GM23338 (cell line): ENCODE data around the gene FBXO9. TPM values are rescaled to one million over a fixed set of nuclear protein-coding genes. Genes with fewer than 3 reads are reported as not detected.

Source experiments
- ATAC-seq: fragments of 200-7000 bp; cut with Tn5 transposase; 3 replicates; pipeline ENCODE4 v1.9.1; 2020
- DNase-seq: peaks from one replicate; pipeline ENCODE4 v3.0.0-alpha.2; 2015; ENCODE audit warnings: low spot score
- H2AFZ ChIP-seq: fragments of 200-600 bp; sonication (generic); 2 replicates; pipeline ENCODE4 v1.8.0; 2016; ENCODE audit warnings: antibody characterized with exemption, mild to moderate bottlenecking, moderate library complexity
- H3F3A ChIP-seq: fragments of 200-600 bp; sonication (generic); replicated peaks from 2 replicates; pipeline ENCODE4 v1.8.0; 2017; ENCODE audit warnings: antibody characterized with exemption, mixed run types, low read depth
- H3K27ac ChIP-seq: fragments of 200-600 bp; sonication (generic); 2 replicates; pipeline ENCODE4 v1.6.1; 2016; ENCODE audit warnings: low read depth
- H3K27me3 ChIP-seq: fragments of 200-600 bp; sonication (generic); 2 replicates; pipeline ENCODE4 v1.8.0; 2016; ENCODE audit warnings: mild to moderate bottlenecking, mixed run types, moderate library complexity; ENCODE audit not compliant: insufficient read depth
- H3K36me3 ChIP-seq: fragments of 200-600 bp; sonication (generic); 2 replicates; pipeline ENCODE4 v1.8.0; 2016; ENCODE audit warnings: mild to moderate bottlenecking; ENCODE audit not compliant: insufficient read depth
- H3K4me1 ChIP-seq: fragments of 200-600 bp; sonication (generic); 2 replicates; pipeline ENCODE4 v1.8.0; 2016; ENCODE audit warnings: mild to moderate bottlenecking, moderate library complexity; ENCODE audit not compliant: insufficient read depth
- H3K4me2 ChIP-seq: fragments of 200-600 bp; sonication (generic); 2 replicates; pipeline ENCODE4 v1.7.1; 2017; ENCODE audit warnings: mixed run types
- H3K4me3 ChIP-seq: fragments of 200-600 bp; sonication (generic); 2 replicates; pipeline ENCODE4 v1.6.1; 2016; ENCODE audit warnings: mixed run types
- H3K79me2 ChIP-seq: fragments of 200-600 bp; sonication (generic); replicated peaks from 2 replicates; pipeline ENCODE4 v1.8.0; 2017; ENCODE audit warnings: mild to moderate bottlenecking; ENCODE audit not compliant: insufficient read depth
- H3K9me2 ChIP-seq: fragments of 200-600 bp; sonication (generic); 2 replicates; pipeline ENCODE4 v1.8.0; 2017; ENCODE audit not compliant: insufficient read depth
- H4K20me1 ChIP-seq: fragments of 200-600 bp; sonication (generic); replicated peaks from 2 replicates; pipeline ENCODE4 v1.8.0; 2017; ENCODE audit warnings: mild to moderate bottlenecking; ENCODE audit not compliant: insufficient read depth
- H3K27ac Mint-ChIP-seq: 2 replicates; pipeline ENCODE4 v1.8.0; 2020; ENCODE audit warnings: inconsistent platforms, mild to moderate bottlenecking, moderate library complexity, mixed read lengths
- H3K27me3 Mint-ChIP-seq: 3 replicates; pipeline ENCODE4 v1.8.0; 2022; ENCODE audit warnings: low read depth, mild to moderate bottlenecking, moderate library complexity, mixed read lengths, inconsistent platforms; ENCODE audit not compliant: insufficient read depth, poor library complexity
- H3K36me3 Mint-ChIP-seq: 3 replicates; pipeline ENCODE4 v1.8.0; 2021; ENCODE audit warnings: low read depth, mild to moderate bottlenecking, inconsistent platforms, moderate library complexity, mixed read lengths
- H3K4me1 Mint-ChIP-seq: 3 replicates; pipeline ENCODE4 v1.8.0; 2020; ENCODE audit warnings: mild to moderate bottlenecking, inconsistent platforms, mixed read lengths
- H3K4me3 Mint-ChIP-seq: 3 replicates; pipeline ENCODE4 v1.8.0; 2021; ENCODE audit warnings: moderate library complexity, mild to moderate bottlenecking, inconsistent platforms, mixed read lengths
- H3K9me3 Mint-ChIP-seq: 3 replicates; pipeline ENCODE4 v1.8.0; 2020; ENCODE audit warnings: moderate library complexity, mild to moderate bottlenecking, inconsistent platforms, mixed read lengths
- CREB1 ChIP-seq: fragments of 250-450 bp; sonication (Bioruptor Pico); IDR thresholded peaks from 2 replicates; pipeline ENCODE4 v1.5.0; 2020; ENCODE audit warnings: low read depth, mild to moderate bottlenecking, moderate library complexity
- EZH2 ChIP-seq: fragments of 200-600 bp; sonication (generic); IDR thresholded peaks from one replicate; pipeline ENCODE4 v1.8.0; 2017; ENCODE audit warnings: antibody characterized with exemption, mild to moderate bottlenecking, low read depth; ENCODE audit not compliant: unreplicated experiment
- JUNB ChIP-seq: IDR thresholded peaks from one replicate; pipeline ENCODE4 v1.6.1; 2016; ENCODE audit warnings: antibody characterized with exemption; ENCODE audit not compliant: unreplicated experiment
- POLR2AphosphoS5 ChIP-seq: IDR thresholded peaks from 2 replicates; pipeline ENCODE4 v1.6.1; 2016; ENCODE audit warnings: antibody characterized with exemption, low read depth
- STAT1 ChIP-seq: IDR thresholded peaks from one replicate; pipeline ENCODE4 v1.6.1; 2016; ENCODE audit warnings: antibody characterized with exemption; ENCODE audit not compliant: unreplicated experiment
- ZNF114 ChIP-seq: fragments of 250-450 bp; sonication (Bioruptor Pico); IDR thresholded peaks from 2 replicates; pipeline ENCODE4 v1.5.0; 2020; ENCODE audit warnings: mild to moderate bottlenecking, moderate library complexity
- ZNF331 ChIP-seq: fragments of 250-450 bp; sonication (Bioruptor Pico); IDR thresholded peaks from 2 replicates; pipeline ENCODE4 v1.5.0; 2020; ENCODE audit warnings: low read depth, mild to moderate bottlenecking, moderate library complexity
- ZNF462 ChIP-seq: fragments of 250-450 bp; sonication (Bioruptor Pico); IDR thresholded peaks from 2 replicates; pipeline ENCODE4 v1.5.0; 2020; ENCODE audit warnings: mild to moderate bottlenecking, moderate library complexity
- polyA plus RNA-seq: library from polyadenylated mRNA; unstranded; fragments of >200 nt; fragmentation: Nextera tagmentation; extraction: Ambion mirVana; gene quantifications from 2 replicates; pipeline ENCODE4 v1.2.1, GENCODE V29; 2016
- total RNA-seq: library from RNA; depleted of rRNA; stranded (reverse); fragments of >200 nt; shearing (Covaris generic); gene quantifications from 2 replicates; pipeline ENCODE4 v1.2.3, GENCODE V29; 2014
- TF ChIP-seq, protein P1 (sequence below), 2 experiments: fragments of 200-600 bp in 1 of 2; sonication (generic) in 1 of 2; conservative IDR thresholded peaks; 2 replicates each; pipeline versions ENCODE4 v1.5.1 to v1.6.1; 2016 to 2017; ENCODE audit warnings: antibody characterized with exemption in 2 of 2, low read depth in 2 of 2, mild to moderate bottlenecking in 2 of 2, moderate library complexity in 1 of 2
- TF ChIP-seq, protein P2 (sequence below): IDR thresholded peaks from 2 replicates; pipeline ENCODE4 v1.6.1; 2016; ENCODE audit warnings: antibody characterized with exemption

The FBXO9 gene
- total and polyA plus RNA-seq, 2 experiments from 2014 or later, result 29.8 to 32.8 TPM

- TF ChIP-seq, protein P1, sequence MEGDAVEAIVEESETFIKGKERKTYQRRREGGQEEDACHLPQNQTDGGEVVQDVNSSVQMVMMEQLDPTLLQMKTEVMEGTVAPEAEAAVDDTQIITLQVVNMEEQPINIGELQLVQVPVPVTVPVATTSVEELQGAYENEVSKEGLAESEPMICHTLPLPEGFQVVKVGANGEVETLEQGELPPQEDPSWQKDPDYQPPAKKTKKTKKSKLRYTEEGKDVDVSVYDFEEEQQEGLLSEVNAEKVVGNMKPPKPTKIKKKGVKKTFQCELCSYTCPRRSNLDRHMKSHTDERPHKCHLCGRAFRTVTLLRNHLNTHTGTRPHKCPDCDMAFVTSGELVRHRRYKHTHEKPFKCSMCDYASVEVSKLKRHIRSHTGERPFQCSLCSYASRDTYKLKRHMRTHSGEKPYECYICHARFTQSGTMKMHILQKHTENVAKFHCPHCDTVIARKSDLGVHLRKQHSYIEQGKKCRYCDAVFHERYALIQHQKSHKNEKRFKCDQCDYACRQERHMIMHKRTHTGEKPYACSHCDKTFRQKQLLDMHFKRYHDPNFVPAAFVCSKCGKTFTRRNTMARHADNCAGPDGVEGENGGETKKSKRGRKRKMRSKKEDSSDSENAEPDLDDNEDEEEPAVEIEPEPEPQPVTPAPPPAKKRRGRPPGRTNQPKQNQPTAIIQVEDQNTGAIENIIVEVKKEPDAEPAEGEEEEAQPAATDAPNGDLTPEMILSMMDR (conservative IDR thresholded peaks at IDR 0.05; ENCODE audit: low read depth in 2 of 2), result no peak
- TF ChIP-seq ZNF114, result no peak
- TF ChIP-seq, protein P2, sequence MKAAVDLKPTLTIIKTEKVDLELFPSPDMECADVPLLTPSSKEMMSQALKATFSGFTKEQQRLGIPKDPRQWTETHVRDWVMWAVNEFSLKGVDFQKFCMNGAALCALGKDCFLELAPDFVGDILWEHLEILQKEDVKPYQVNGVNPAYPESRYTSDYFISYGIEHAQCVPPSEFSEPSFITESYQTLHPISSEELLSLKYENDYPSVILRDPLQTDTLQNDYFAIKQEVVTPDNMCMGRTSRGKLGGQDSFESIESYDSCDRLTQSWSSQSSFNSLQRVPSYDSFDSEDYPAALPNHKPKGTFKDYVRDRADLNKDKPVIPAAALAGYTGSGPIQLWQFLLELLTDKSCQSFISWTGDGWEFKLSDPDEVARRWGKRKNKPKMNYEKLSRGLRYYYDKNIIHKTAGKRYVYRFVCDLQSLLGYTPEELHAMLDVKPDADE, result no peak
- TF ChIP-seq JUNB, result no peak
- TF ChIP-seq EZH2, result no peak
- TF ChIP-seq POLR2AphosphoS5, result no peak
- no peak for TF ChIP-seq CREB1 (CRISPR knock-in tag)
- TF ChIP-seq ZNF331 (CRISPR knock-in tag), result no peak
Measured at GRCh38 chr6:53033764-53034163, 31.4 kb upstream of the FBXO9 start.

GRCh38 chr6:53035549-53036213, 29.5 kb upstream of the FBXO9 start:
- ATAC-seq (no peak), DNase-seq (no peak)
- Mint-ChIP-seq H3K4me1 (no peaks in the 10 kb centered on the region), H3K27ac (no peak overlapping the region), H3K36me3 (peaks cover 20% of the 10 kb centered on the region), H3K27me3 (peaks cover 4% of the 10 kb centered on the region), H3K4me3 (no peak overlapping the region), H3K9me3 (no peaks in the 10 kb centered on the region)
- Histone ChIP-seq H3F3A (no peaks in the 10 kb centered on the region), H3K9me2 (no peaks in the 10 kb centered on the region), H2AFZ (no peak overlapping the region), H3K36me3 (0 out of 2 replicates have a peak, but pooled peaks cover 3% of the 10 kb centered on the region), H3K79me2 (no peaks in the 10 kb centered on the region), H3K4me1 (no peaks in the 10 kb centered on the region), H3K4me2 (no peak overlapping the region), H3K27me3 (no peaks in the 10 kb centered on the region), H3K4me3 (no peak overlapping the region), H3K27ac (no peak overlapping the region), H4K20me1 (no peaks in the 10 kb centered on the region)
- TF ChIP-seq JUNB (no peak), EZH2 (no peak), ZNF114 (no peak), ZNF462 (no peak), POLR2AphosphoS5 (no peak), STAT1 (no peak)

More at GRCh38 chr6:53033764-53034163, 31.4 kb upstream of the FBXO9 start:
- Histone ChIP-seq H2AFZ (no peak overlapping the region), H3K4me2 (no peak overlapping the region), H3K4me1 (no peaks in the 10 kb centered on the region), H3K9me2 (no peaks in the 10 kb centered on the region), H3K36me3 (0 out of 2 replicates have a peak, but pooled peaks cover 3% of the 10 kb centered on the region), H3K27me3 (no peaks in the 10 kb centered on the region), H3K4me3 (no peak overlapping the region), H3K79me2 (no peaks in the 10 kb centered on the region), H3K27ac (no peak overlapping the region), H3F3A (no peaks in the 10 kb centered on the region), H4K20me1 (no peaks in the 10 kb centered on the region)
- no peaks in the 10 kb centered on the region for H3K27me3 Mint-ChIP-seq
- no peaks in the 10 kb centered on the region for H3K9me3 Mint-ChIP-seq
- no peak overlapping the region for H3K27ac Mint-ChIP-seq
- no peaks in the 10 kb centered on the region for H3K4me1 Mint-ChIP-seq
- DNase-seq (no peak), ATAC-seq (no peak)
- H3K4me3 Mint-ChIP-seq, result no peak overlapping the region
- H3K36me3 Mint-ChIP-seq, result peaks cover 11% of the 10 kb centered on the region
